A673 (cell line): ENCODE results near the gene POLR3K.

Source experiments
- CTCF ChIP-seq: fragments of 300-800, 200-600 bp; sonication (generic); conservative IDR thresholded peaks from 2 replicates; pipeline ENCODE4 v1.5.1; 2017; ENCODE audit warnings: low read depth, mild to moderate bottlenecking, antibody characterized with exemption, low read length, moderate library complexity, mixed read lengths
- EZH2 ChIP-seq: fragments of 200-600 bp; sonication (generic); IDR thresholded peaks from 2 replicates; pipeline ENCODE4 v1.6.1; 2017; ENCODE audit warnings: borderline replicate concordance, low read depth, mild to moderate bottlenecking, mixed read lengths, antibody characterized with exemption, low read length; ENCODE audit not compliant: poor library complexity, severe bottlenecking

GRCh38 chr16:67183-67791 is 13.9 kb upstream of the POLR3K start:
- TF ChIP-seq CTCF (no peak), EZH2 (no peak)
